ENCODE measurements around the gene MPG. TPM values are rescaled to one million over a fixed set of nuclear protein-coding genes. Genes with fewer than 3 reads are reported as not detected.
A peak's percentile ranks its signal among the peaks of the same experiment; 100 is the strongest.

The MPG gene
- total RNA-seq, 2 donors from 2014 or later: 45.6 to 51.9 TPM

- no peaks in the 10 kb centered on the region for H3K36me3 Mint-ChIP-seq (ENCODE audit: low read depth)
- H3K9me3 Mint-ChIP-seq: no peaks in the 10 kb centered on the region
- no peak for ATAC-seq (replicated peaks)
- H3K27ac Mint-ChIP-seq: no peak overlapping the region
- H3K4me1 Mint-ChIP-seq: peaks cover 3% of the 10 kb centered on the region
- H3K4me3 Mint-ChIP-seq: no peak overlapping the region
- no peaks in the 10 kb centered on the region for H3K27me3 Mint-ChIP-seq
These were observed 10.7 kb upstream of the MPG start for GRCh38 chr16:67183-67791.

GRCh38 chr16:67884-68789, 9.9 kb upstream of the MPG start:
- no peaks in the 10 kb centered on the region for H3K36me3 Mint-ChIP-seq (ENCODE audit: low read depth)
- no peaks in the 10 kb centered on the region for H3K9me3 Mint-ChIP-seq
- ATAC-seq (replicated peaks): no peak
- peaks cover 8% of the 10 kb centered on the region for H3K4me1 Mint-ChIP-seq
- no peak overlapping the region for H3K27ac Mint-ChIP-seq
- no peak overlapping the region for H3K4me3 Mint-ChIP-seq
- peaks cover 4% of the 10 kb centered on the region for H3K27me3 Mint-ChIP-seq

- no peaks in the 10 kb centered on the region for H3K36me3 Mint-ChIP-seq (ENCODE audit: low read depth)
- peaks cover 9% of the 10 kb centered on the region for H3K27me3 Mint-ChIP-seq
- ATAC-seq (replicated peaks): no peak
- no peak overlapping the region for H3K4me3 Mint-ChIP-seq
- H3K4me1 Mint-ChIP-seq: peaks cover 9% of the 10 kb centered on the region
- H3K9me3 Mint-ChIP-seq: no peaks in the 10 kb centered on the region
- H3K27ac Mint-ChIP-seq: peak overlapping the region; percentile 12
These were observed 8.8 kb upstream of the MPG start for GRCh38 chr16:69181-69580.

GRCh38 chr16:71210-71539, 6.8 kb upstream of the MPG start:
- peaks cover 12% of the 10 kb centered on the region for H3K27me3 Mint-ChIP-seq
- no peak for ATAC-seq (replicated peaks)
- H3K9me3 Mint-ChIP-seq: no peaks in the 10 kb centered on the region
- no peaks in the 10 kb centered on the region for H3K36me3 Mint-ChIP-seq (ENCODE audit: low read depth)
- peaks cover 5% of the 10 kb centered on the region for H3K4me1 Mint-ChIP-seq
- H3K4me3 Mint-ChIP-seq: peak overlapping the region; percentile 36
- H3K27ac Mint-ChIP-seq: no peak overlapping the region

- ATAC-seq (replicated peaks): no peak
- Mint-ChIP-seq H3K27me3 (peaks cover 12% of the 10 kb centered on the region), H3K36me3 (ENCODE audit: low read depth) (no peaks in the 10 kb centered on the region), H3K9me3 (no peaks in the 10 kb centered on the region), H3K27ac (no peak overlapping the region), H3K4me3 (peak overlapping the region; percentile 36), H3K4me1 (peaks cover 11% of the 10 kb centered on the region)
These were observed 6.3 kb upstream of the MPG start for GRCh38 chr16:71540-72401.

GRCh38 chr16:72561-73548, 5.2 kb upstream of the MPG start, which contains the start of gene RHBDF1:
RHBDF1 (minus strand) TSS chr16:72631; CDS start chr16:65015, 7,616 bp downstream.
- no peaks in the 10 kb centered on the region for H3K9me3 Mint-ChIP-seq
- peak within 1 kb of the TSS; percentile 64 for H3K4me3 Mint-ChIP-seq
- H3K4me1 Mint-ChIP-seq: peaks cover 11% of the 10 kb centered on the region
- H3K36me3 Mint-ChIP-seq (ENCODE audit: low read depth): no peaks in the 10 kb centered on the region
- H3K27ac Mint-ChIP-seq: no peak within 1 kb of the TSS
- peaks cover 12% of the 10 kb centered on the region for H3K27me3 Mint-ChIP-seq
- peak; percentile 61 for ATAC-seq (replicated peaks)

- H3K27ac Mint-ChIP-seq: no peak overlapping the region
- H3K27me3 Mint-ChIP-seq: peaks cover 12% of the 10 kb centered on the region
- ATAC-seq (replicated peaks): no peak
- H3K4me3 Mint-ChIP-seq: no peak overlapping the region
- peaks cover 11% of the 10 kb centered on the region for H3K4me1 Mint-ChIP-seq
- H3K9me3 Mint-ChIP-seq: no peaks in the 10 kb centered on the region
- no peaks in the 10 kb centered on the region for H3K36me3 Mint-ChIP-seq (ENCODE audit: low read depth)
These were observed 3.8 kb upstream of the MPG start for GRCh38 chr16:74051-74746.

- peaks cover 12% of the 10 kb centered on the region for H3K27me3 Mint-ChIP-seq
- no peak for ATAC-seq (replicated peaks)
These were observed 3.2 kb upstream of the MPG start for GRCh38 chr16:74747-75334.

GRCh38 chr16:75580-76501, 2.2 kb upstream of the MPG start:
- H3K27me3 Mint-ChIP-seq: peaks cover 12% of the 10 kb centered on the region
- H3K36me3 Mint-ChIP-seq (ENCODE audit: low read depth): peaks cover 9% of the 10 kb centered on the region
- peak overlapping the region; percentile 75 for H3K4me3 Mint-ChIP-seq
- no peak for ATAC-seq (replicated peaks)
- H3K4me1 Mint-ChIP-seq: peaks cover 11% of the 10 kb centered on the region
- no peaks in the 10 kb centered on the region for H3K9me3 Mint-ChIP-seq
- H3K27ac Mint-ChIP-seq: no peak overlapping the region

More at GRCh38 chr16:74747-75334, 3.2 kb upstream of the MPG start:
- no peak overlapping the region for H3K27ac Mint-ChIP-seq
- H3K36me3 Mint-ChIP-seq (ENCODE audit: low read depth): peaks cover 5% of the 10 kb centered on the region
- H3K9me3 Mint-ChIP-seq: no peaks in the 10 kb centered on the region
- H3K4me3 Mint-ChIP-seq: no peak overlapping the region
- peaks cover 11% of the 10 kb centered on the region for H3K4me1 Mint-ChIP-seq

GRCh38 chr16:76535-77272, 1.3 kb upstream of the MPG start:
- Mint-ChIP-seq H3K36me3 (ENCODE audit: low read depth) (peaks cover 9% of the 10 kb centered on the region), H3K4me1 (peaks cover 11% of the 10 kb centered on the region), H3K27me3 (peaks cover 12% of the 10 kb centered on the region), H3K27ac (peak overlapping the region; percentile 75), H3K9me3 (no peaks in the 10 kb centered on the region), H3K4me3 (peak overlapping the region; percentile 75)
- no peak for ATAC-seq (replicated peaks)

- peaks cover 9% of the 10 kb centered on the region for H3K36me3 Mint-ChIP-seq (ENCODE audit: low read depth)
- H3K4me1 Mint-ChIP-seq: peaks cover 11% of the 10 kb centered on the region
- peak; percentile 59 for ATAC-seq (replicated peaks)
- peaks cover 12% of the 10 kb centered on the region for H3K27me3 Mint-ChIP-seq
- peak overlapping the region; percentile 75 for H3K4me3 Mint-ChIP-seq
- H3K27ac Mint-ChIP-seq: peak overlapping the region; percentile 75
- H3K9me3 Mint-ChIP-seq: no peaks in the 10 kb centered on the region
These were observed 685 bp upstream of the MPG start for GRCh38 chr16:77273-77806.

Data from activated T-helper 17 cell treated with anti-CD3 and anti-CD28 coated beads, Interleukin-2, amount 50 U/mL, for 72 hours (primary cell).